ENCODE data around the gene FBXL2. TPM values are rescaled to one million over a fixed set of nuclear protein-coding genes. Genes with fewer than 3 reads are reported as not detected.

Gene FBXL2
- total and polyA plus RNA-seq, 2 of the 8 experiments (the other 6 are each of a cell fraction or from before 2014, with no cell fraction given), result 3.1 to 5.4 TPM

DNA sequence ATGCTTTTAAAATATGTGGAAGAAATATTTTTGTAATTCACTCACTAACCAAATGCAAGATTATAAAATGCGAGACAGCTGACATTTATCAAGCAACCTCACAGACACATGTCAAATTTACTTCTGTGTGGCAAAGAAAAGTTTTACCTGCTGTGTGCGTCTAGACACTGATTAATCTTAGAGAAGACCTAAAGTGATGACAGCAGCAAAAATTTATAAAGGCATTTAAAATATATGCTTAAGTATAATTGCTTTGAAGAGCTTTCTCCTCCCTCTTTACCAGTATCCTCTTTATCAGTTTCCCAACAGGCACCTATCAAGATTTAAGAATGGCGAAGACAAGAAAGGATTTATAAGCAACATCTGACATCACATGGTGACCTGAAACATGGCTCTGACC lies 125.7 kb downstream of the FBXL2 start:
- H3K56ac ChIP-seq (replicated peaks; ENCODE audit: insufficient read length, low read depth, low read length), result no peak overlapping the region
- H2AFZ ChIP-seq (ENCODE audit: low read length), result no peak overlapping the region
- no peak overlapping the region for H2BK15ac ChIP-seq (ENCODE audit: low read length)
- no peak overlapping the region for H2BK5ac ChIP-seq (ENCODE audit: low read depth, low read length)
- H3K4me3 ChIP-seq (ENCODE audit: extremely low read depth in 1 of 4, insufficient read depth in 2 of 4, low read depth in 3 of 4, low read length in 4 of 4), result no peak overlapping the region
- H3K27ac ChIP-seq (ENCODE audit: low read depth, low read length), result no peak overlapping the region
- peaks cover 27 to 90% (median 65%) of the 10 kb centered on the region in 4 experiments for H3K36me3 ChIP-seq (ENCODE audit: control insufficient read depth in 2 of 4, insufficient read depth in 4 of 4, low read length in 3 of 4)
- no peak overlapping the region for H3K14ac ChIP-seq (ENCODE audit: insufficient read length)
- H3K4me1 ChIP-seq (replicated peaks in 1 of 4; ENCODE audit: control insufficient read depth in 3 of 4, insufficient read depth in 4 of 4, low read length in 3 of 4), result no peaks in the 10 kb centered on the region
- H3K79me2 ChIP-seq (ENCODE audit: control insufficient read depth in 1 of 2, insufficient read depth in 2 of 2, low read length in 2 of 2), result no peaks in the 10 kb centered on the region; a peak in 1 of 4 replicates
- POLR2A ChIA-PET (ENCODE audit: partially characterized antibody), result interaction anchor here (1.3 kb wide), 1 partner anchor 17 kb away, joined by 3 read pairs; no protein-coding TSS in a partner anchor
- H2AK5ac ChIP-seq (ENCODE audit: low read depth, low read length), result no peak overlapping the region
- no peak overlapping the region for H2BK12ac ChIP-seq (ENCODE audit: low read depth, low read length)
- WGBS, 2 experiments (ENCODE audit: extremely low coverage in 1 of 2, insufficient coverage in 1 of 2, insufficient read length in 1 of 2, insufficient replicate concordance in 2 of 2, low coverage in 1 of 2, low lambda C conversion rate in 2 of 2, missing lambda C conversion rate in 1 of 2), result 91% methylated on average over 3 of the region's 3 CpGs; no CpG with 5 or more reads in 1 of the 2 experiments
- no peak overlapping the region for H3K9ac ChIP-seq (replicated peaks in 1 of 4; ENCODE audit: extremely low read depth in 1 of 4, low read depth in 3 of 4, low read length in 3 of 4)
- H3K9me3 ChIP-seq (ENCODE audit: insufficient read depth in 2 of 2, low read depth in 1 of 2, low read length in 1 of 2), result no peaks in the 10 kb centered on the region
- CTCF ChIA-PET (ENCODE audit: partially characterized antibody), result interaction anchor here (1.2 kb wide), 1 partner anchor 18 kb away, joined by 3 read pairs; no protein-coding TSS in a partner anchor
- no peaks in the 10 kb centered on the region for H3K79me1 ChIP-seq (ENCODE audit: low read depth, low read length)
- FAIRE-seq (no peak), DNase-seq (ENCODE audit: low read depth in 1 of 2, low spot score in 2 of 2) (no peak)
- no peak overlapping the region for H2BK120ac ChIP-seq (replicated peaks; ENCODE audit: low read depth, low read length)
- no peaks in the 10 kb centered on the region for H3K27me3 ChIP-seq (replicated peaks in 1 of 4; ENCODE audit: control insufficient read depth in 3 of 4, extremely low read depth in 1 of 4, insufficient read depth in 3 of 4, low read length in 3 of 4)
- H3K4ac ChIP-seq (replicated peaks; ENCODE audit: insufficient read length, low read depth, low read length), result no peak overlapping the region
- no peak overlapping the region for H4K8ac ChIP-seq (ENCODE audit: extremely low read depth, insufficient read depth, low read length)
- no peak overlapping the region for H4K91ac ChIP-seq (replicated peaks; ENCODE audit: insufficient read length, low read length)
- H2BK20ac ChIP-seq (ENCODE audit: low read length), result no peak overlapping the region
- H4K5ac ChIP-seq (ENCODE audit: insufficient read length, low read depth, low read length), result no peak overlapping the region
- no peak overlapping the region for H3K4me2 ChIP-seq (ENCODE audit: insufficient read depth in 1 of 2, low read depth in 2 of 2, low read length in 2 of 2)
- no peaks in the 10 kb centered on the region for H4K20me1 ChIP-seq (replicated peaks in 1 of 2; ENCODE audit: control insufficient read depth in 1 of 2, insufficient read depth in 2 of 2, low read length in 2 of 2)
- no peaks in the 10 kb centered on the region for H3K23me2 ChIP-seq (ENCODE audit: low read depth, low read length)
- H3K18ac ChIP-seq (ENCODE audit: extremely low read depth, low read length), result no peak overlapping the region
- no peak overlapping the region for H3K23ac ChIP-seq (ENCODE audit: insufficient read length)
- TF ChIP-seq TCF12 (IDR thresholded peaks at IDR 0.05; ENCODE audit: low read depth, low read length) (no peak), ZNF274 (IDR thresholded peaks at IDR 0.05; ENCODE audit: borderline replicate concordance, extremely low read depth, low read length) (no peak), HDAC6 (IDR thresholded peaks at IDR 0.05; ENCODE audit: low read depth, low read length) (no peak), CHD2 (IDR thresholded peaks at IDR 0.05; ENCODE audit: low read length) (no peak), CBX8 (IDR thresholded peaks at IDR 0.05; ENCODE audit: borderline replicate concordance, low read depth, low read length) (no peak), SP2 (IDR thresholded peaks at IDR 0.05; ENCODE audit: low read length) (no peak), SP4 (IDR thresholded peaks at IDR 0.05; ENCODE audit: low read length) (no peak), BCL11A (IDR thresholded peaks at IDR 0.05; ENCODE audit: low read depth in 2 of 2, low read length in 2 of 2) (no peak), CREB1 (IDR thresholded peaks at IDR 0.05) (no peak), RFX5 (IDR thresholded peaks at IDR 0.05; ENCODE audit: borderline replicate concordance, low read depth, low read length) (no peak), POLR2AphosphoS5 (IDR thresholded peaks at IDR 0.05; ENCODE audit: low read depth, low read length) (no peak), GABPA (IDR thresholded peaks at IDR 0.05; ENCODE audit: borderline replicate concordance, insufficient read depth, low read length) (no peak), YY1 (IDR thresholded peaks at IDR 0.05; ENCODE audit: low read depth, low read length) (no peak), KDM1A (IDR thresholded peaks at IDR 0.05; ENCODE audit: borderline replicate concordance, low read length) (no peak), MAX (IDR thresholded peaks at IDR 0.05) (no peak), PHF8 (conservative IDR thresholded peaks at IDR 0.05; ENCODE audit: low read depth, low read length) (no peak)

All from H1 (cell line).